ENCODE measurements around the gene C19orf38.
A peak's percentile ranks its signal among the peaks of the same experiment; 100 is the strongest.
"Not testable (repeated sequence)": the region's sequence is repeated elsewhere in the genome, so short reads cannot be mapped to it uniquely, and the experiment has no call there.

C19orf38 gene

GRCh38 chr19:10836479-10837330, 11.5 kb upstream of the C19orf38 start:
- intact Hi-C loops (cut with DNase I; ENCODE audit: low total_unique reads), result loop anchor here (2.0 kb wide), 1 partner anchor 24 kb away; no protein-coding TSS in a partner anchor
- no peaks in the 10 kb centered on the region for H3K9me3 ChIP-seq
- peak; percentile 71 to 92 for DNase-seq
- H3K36me3 ChIP-seq, result peaks cover 0 to 27% (median 13%) of the 10 kb centered on the region in 3 donors
- peak overlapping the region; percentile 69 to 74 for H3K4me3 ChIP-seq
- H3K27ac ChIP-seq, result peak overlapping the region; percentile 95 to 99
- peaks cover 0 to 21% (median 9%) of the 10 kb centered on the region in 4 donors for H3K4me1 ChIP-seq
- H3K27me3 ChIP-seq, result no peaks in the 10 kb centered on the region
- no peak for TF ChIP-seq CTCF (IDR thresholded peaks at IDR 0.05)

- H3K27ac ChIP-seq, H3K4me3 ChIP-seq, H3K27me3 ChIP-seq, DNase-seq, H3K9me3 ChIP-seq: not testable (repeated sequence)
- Histone ChIP-seq H3K4me1 (peaks cover 0 to 21% (median 9%) of the 10 kb centered on the region in 4 donors), H3K36me3 (peaks cover 0 to 17% (median 5%) of the 10 kb centered on the region in 3 donors)
- intact Hi-C loops (cut with DNase I; ENCODE audit: low total_unique reads), result loop anchor here (2.0 kb wide), 1 partner anchor 23 kb away; no protein-coding TSS in a partner anchor
Measured at GRCh38 chr19:10837649-10838048, 10.6 kb upstream of the C19orf38 start.

- H3K27me3 ChIP-seq, result no peaks in the 10 kb centered on the region
- TF ChIP-seq CTCF (IDR thresholded peaks at IDR 0.05), result no peak
- no peak for DNase-seq
- no peak overlapping the region for H3K4me3 ChIP-seq
- peaks cover 0 to 21% (median 9%) of the 10 kb centered on the region in 4 donors for H3K4me1 ChIP-seq
- H3K27ac ChIP-seq, result no peak overlapping the region
- H3K9me3 ChIP-seq, result no peaks in the 10 kb centered on the region
- peaks cover 0 to 10% (median 0%) of the 10 kb centered on the region in 3 donors for H3K36me3 ChIP-seq
- intact Hi-C loops (cut with DNase I; ENCODE audit: low total_unique reads), result no loop called here
Measured at GRCh38 chr19:10838377-10838776, 9.8 kb upstream of the C19orf38 start.

- no peak for TF ChIP-seq CTCF (IDR thresholded peaks at IDR 0.05)
- intact Hi-C loops (cut with DNase I; ENCODE audit: low total_unique reads), result no loop called here
- no peaks in the 10 kb centered on the region for H3K36me3 ChIP-seq
- H3K27me3 ChIP-seq, result peaks cover 0 to 4% of the 10 kb centered on the region in 2 donors
- H3K4me1 ChIP-seq, result peaks cover 0 to 21% (median 9%) of the 10 kb centered on the region in 4 donors
- DNase-seq, result no peak
- no peak overlapping the region for H3K27ac ChIP-seq
- no peaks in the 10 kb centered on the region for H3K9me3 ChIP-seq
- no peak overlapping the region for H3K4me3 ChIP-seq
Measured at GRCh38 chr19:10839114-10840050, 8.8 kb upstream of the C19orf38 start.

GRCh38 chr19:10842788-10843187, 5.4 kb upstream of the C19orf38 start:
- intact Hi-C loops (cut with DNase I; ENCODE audit: low total_unique reads), result no loop called here
- Histone ChIP-seq H3K4me3 (no peak overlapping the region), H3K36me3 (no peaks in the 10 kb centered on the region)

More at GRCh38 chr19:10842788-10843187, 5.4 kb upstream of the C19orf38 start:
- peaks cover 0 to 6% (median 4%) of the 10 kb centered on the region in 3 donors for H3K9me3 ChIP-seq
- H3K4me1 ChIP-seq, result no peaks in the 10 kb centered on the region
- TF ChIP-seq CTCF (IDR thresholded peaks at IDR 0.05), result no peak
- H3K27me3 ChIP-seq, result peaks cover 0 to 4% of the 10 kb centered on the region in 2 donors
- no peak overlapping the region for H3K27ac ChIP-seq
- no peak for DNase-seq
